Left hindlimb (tissue), 1 donor: ENCODE measurements around the gene CCNJ.
"Not testable (repeated sequence)": the region's sequence is repeated elsewhere in the genome, so short reads cannot be mapped to it uniquely, and the experiment has no call there.

ENCODE experiments used
- DNase-seq: peaks from one replicate; pipeline ENCODE4 v3.0.0-alpha.2; 2018

Gene CCNJ, protein sequence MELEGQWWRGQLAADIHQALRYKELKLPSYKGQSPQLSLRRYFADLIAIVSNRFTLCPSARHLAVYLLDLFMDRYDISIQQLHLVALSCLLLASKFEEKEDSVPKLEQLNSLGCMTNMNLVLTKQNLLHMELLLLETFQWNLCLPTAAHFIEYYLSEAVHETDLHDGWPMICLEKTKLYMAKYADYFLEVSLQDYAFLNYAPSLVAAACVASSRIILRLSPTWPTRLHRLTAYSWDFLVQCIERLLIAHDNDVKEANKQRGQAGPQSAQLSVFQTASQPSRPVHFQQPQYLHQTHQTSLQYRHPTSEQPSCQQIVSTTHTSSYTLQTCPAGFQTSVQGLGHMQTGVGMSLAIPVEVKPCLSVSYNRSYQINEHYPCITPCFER

DNA sequence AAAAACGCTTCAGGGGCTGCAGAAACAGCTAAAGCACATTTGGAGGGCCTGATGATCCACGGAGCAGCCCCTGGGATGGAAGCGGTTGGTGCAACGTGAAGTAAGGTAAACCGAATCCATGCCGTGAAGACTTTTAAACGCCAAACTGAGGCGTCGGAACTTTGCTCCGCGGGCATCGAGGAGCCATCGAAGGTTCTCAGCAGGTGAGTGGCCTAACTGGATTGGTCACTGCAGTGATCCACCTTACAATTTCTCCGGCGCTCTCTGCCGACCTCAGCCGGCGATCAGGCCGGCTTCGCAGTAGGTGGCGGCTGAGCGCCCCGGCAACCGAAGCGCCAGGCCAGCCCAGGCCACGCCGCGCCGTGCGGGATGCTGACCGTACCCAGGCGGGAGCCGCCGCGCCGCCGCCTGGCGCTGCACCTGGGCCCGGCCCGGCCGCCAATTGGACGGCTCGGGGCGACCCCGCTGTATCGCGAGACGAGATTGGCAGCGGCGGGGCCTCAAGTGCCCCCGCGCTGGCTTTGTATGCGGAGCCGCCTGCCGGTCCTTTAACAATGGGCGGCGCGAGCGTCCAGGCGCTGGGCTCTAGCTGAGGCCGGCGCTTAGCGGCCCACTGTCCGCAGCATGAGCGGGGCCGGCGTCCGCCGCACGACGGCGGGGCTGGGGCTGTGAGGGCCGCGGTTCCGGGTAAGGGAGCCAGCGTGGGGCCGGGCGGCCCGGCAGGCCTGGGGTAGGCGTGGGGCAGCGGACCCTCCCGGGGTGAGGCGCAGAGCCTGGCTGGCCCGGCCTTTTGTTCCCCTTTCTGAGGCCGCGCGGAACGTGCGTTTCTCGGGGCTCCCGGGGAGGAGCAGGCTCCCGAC is at the start of gene CCNJ:
TSS of gene CCNJ (plus strand) at position 551 of the 860 bp plus-strand sequence. CDS start 811 bp downstream, outside the sequence.
- peak; percentile 90 for DNase-seq

DNA sequence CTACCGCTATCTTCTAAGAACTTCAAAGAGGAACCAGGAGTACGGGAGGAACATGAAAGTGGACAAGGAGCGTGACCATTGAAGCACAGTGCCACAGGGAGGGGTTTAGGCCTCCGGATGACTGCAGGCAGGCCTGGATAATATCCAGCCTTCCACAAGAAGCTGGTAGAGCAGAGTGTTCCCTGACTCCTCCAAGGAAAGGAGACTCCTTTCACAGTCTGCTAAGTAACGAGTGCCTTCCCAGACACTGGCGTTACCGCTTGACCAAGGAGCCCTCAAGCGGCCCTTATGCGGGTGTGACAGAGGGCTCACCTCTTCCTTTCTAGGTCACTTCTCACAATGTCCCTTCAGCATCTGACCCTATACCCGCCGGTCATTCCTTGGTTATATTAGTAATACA is 49.0 kb upstream of the CCNJ start:
- DNase-seq, result not testable (repeated sequence)

DNA sequence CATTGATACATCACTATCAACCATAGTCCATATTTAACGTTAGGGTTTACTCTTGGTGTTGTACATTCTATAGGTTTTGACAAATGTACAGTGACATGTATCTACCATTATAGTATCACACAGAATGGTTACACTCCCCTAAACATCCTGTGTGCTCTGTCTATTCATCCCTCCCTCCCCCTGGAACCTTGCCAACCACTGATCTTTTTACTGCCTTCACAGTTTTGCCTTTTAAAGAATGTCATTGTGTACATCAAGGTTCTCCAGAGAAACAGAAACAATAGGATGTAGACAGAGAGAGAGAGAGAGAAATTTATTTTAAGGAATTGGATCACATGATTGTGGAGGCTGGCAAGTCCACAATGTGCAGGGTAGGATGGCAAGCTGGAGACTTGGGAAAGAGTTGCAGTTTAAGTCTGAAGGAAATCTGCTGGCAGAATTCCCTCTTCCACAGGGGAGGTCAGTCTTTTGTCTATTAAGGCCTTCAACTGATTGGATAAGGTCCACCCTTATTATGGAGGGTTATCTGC is 45.1 kb upstream of the CCNJ start:
- DNase-seq, result no peak

DNA sequence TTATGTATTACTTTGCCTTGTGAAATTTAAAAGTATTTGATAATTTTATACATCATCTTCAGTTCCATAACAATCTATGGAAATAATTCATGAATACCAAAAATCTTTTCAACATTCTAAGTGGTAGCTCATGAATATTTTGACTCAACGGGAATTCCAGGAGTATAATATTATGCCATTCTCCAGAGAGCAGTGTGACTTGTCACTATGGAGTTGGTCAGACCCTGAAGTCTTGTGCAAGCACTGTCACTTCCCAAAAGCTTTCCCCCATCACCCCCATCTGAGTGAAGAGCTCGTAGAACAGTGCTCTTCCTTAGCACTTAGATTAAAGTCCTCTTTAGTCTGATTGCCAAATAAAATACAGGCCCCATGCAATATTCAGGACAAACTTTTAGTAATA is 29.4 kb upstream of the CCNJ start:
- DNase-seq, result no peak

DNA sequence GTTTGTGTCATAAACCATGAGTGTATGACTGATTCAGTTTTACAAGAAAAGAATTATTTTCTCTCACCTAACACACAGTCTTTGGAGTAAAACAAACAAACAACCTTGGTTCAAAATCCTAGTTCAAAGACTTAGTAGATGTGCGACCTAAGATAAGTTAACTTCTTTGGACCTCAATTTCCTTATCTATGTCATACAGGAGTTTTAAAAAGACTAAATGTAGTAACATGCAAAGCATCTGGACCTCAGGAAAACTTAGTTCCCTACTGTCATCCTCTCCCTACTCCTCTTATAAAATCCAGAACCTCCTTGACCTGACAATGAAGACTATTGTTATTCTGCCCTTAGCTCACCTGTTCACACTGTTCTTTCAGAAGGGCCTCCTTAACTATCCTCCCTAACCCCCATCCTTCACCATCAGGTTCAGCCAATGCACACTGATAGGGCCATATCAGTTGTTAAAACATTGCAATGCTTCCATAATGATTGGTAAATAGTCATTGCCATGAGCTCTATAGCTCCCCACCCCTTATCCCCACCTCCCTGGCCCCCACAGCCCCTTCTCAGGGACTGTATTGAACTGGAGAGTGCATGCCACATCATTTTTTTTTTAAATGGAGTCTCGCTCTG is 28.8 kb upstream of the CCNJ start:
- no peak for DNase-seq

DNA sequence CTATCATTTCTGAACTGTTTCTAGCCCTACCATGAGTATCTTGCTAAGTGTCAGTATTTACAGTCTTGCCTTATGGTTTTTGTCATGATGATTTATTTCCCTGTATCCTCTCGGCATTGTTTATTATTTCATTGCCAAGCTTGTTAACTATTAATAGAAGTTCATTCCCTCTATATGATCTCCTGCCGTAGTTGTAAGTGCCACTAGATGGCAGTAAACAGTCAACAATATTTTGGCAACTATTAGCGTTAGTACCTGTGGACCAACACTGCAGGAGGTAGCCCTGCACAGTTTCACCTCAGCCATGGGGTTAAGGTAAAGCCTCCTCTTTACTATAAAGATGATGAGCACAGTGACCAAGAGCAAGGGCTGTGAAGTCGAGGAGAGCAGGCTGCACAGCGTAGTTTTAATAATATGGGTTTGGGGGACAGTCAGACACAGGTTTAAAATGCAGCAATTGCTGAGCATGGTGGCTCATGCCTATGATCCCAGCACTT is 26.1 kb upstream of the CCNJ start:
- DNase-seq, result no peak

DNA sequence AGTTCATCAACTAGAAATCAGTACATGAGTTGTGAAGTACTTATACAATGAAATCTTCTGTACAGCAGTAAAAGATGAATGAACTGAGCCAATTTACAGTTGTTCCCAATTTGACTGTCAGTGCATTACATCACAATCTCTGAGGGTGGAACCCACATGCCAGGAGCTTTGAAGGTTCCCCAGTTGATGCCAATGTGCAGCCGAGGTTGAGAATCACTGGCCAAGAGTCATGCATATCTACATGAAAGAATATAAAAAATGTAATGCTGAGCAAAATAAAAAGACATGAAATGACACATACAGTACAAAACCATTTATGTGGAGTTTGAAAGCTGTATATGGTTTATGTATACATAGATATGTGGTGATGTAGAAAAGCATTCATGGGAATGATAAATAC is 22.1 kb upstream of the CCNJ start:
- no peak for DNase-seq

DNA sequence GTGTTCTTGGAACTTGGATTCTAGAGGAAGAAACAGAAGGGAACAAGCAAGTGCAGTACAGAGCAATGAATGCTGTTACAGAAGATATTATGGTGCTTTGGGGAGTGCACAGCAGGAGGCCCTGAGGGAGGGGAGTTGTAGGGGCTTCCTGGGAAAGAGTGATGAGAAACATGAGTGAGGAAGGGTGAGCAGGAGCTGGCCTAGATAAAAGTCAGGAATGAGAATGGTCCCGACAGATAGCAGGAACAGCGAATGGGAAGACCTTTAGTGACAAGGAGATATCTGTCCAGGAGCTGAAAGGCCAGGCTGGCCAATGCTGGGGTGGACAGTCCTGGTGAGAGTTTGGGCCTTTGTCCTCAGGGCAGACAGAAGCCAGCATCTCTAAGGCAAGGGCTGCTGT is 20.6 kb upstream of the CCNJ start:
- DNase-seq, result no peak

DNA sequence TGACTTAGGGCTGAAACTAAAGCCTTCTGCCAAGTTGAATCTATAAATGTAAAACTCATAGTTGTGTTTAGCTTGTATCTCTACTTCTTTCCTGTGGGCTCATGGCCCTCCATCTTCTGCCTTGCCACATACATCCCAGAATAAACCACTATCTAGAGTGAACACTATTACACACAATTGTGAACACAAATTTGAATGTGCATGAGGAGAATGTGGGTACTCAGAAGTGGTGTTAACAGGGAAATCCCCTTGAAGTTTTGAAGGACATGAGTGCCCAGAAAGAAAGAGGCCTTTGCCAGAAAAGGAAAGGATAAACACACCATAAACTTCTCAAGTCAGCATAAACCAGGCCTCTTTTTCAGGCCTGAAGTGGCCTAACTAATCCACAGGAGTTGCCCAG is 20.2 kb upstream of the CCNJ start:
- DNase-seq, result no peak

DNA sequence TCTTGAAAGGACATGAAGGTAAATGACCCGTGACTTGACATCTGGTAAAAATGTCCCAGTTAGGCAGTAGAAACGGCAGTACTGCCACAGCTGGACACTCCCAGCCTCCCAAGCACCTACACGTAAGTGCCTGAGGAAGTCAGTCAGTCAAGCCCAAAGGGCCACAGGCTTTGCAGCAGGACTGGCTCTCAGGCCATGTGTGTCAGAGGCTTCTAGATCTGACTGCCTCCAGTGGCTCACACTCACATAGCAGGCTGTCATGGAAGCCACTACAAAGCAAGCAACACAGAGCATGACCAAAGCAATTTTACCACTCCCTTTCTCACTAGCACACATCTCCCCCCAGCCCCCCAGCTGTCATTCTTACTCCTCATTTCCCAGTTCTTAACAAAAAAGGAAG is 17.8 kb upstream of the CCNJ start:
- no peak for DNase-seq

DNA sequence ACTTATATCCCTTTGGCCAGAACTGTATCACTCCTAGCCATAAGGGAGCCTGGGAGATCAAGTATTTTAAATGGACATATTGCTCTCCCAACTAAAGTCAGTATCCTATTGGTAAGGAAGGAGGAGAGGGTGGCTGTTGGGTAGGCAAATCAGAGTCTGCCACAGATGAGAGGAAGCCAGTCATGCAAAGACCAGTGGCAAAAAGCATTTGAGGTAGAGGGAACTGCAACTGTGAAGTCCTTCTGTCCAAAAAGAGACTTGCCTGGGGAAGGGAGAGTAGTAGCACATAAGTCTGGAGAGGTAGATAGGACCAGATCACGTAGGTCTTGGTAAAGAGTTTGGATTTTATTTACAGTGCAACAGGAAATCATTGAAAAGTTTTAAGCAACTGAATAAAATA is 8.8 kb upstream of the CCNJ start:
- no peak for DNase-seq

DNA sequence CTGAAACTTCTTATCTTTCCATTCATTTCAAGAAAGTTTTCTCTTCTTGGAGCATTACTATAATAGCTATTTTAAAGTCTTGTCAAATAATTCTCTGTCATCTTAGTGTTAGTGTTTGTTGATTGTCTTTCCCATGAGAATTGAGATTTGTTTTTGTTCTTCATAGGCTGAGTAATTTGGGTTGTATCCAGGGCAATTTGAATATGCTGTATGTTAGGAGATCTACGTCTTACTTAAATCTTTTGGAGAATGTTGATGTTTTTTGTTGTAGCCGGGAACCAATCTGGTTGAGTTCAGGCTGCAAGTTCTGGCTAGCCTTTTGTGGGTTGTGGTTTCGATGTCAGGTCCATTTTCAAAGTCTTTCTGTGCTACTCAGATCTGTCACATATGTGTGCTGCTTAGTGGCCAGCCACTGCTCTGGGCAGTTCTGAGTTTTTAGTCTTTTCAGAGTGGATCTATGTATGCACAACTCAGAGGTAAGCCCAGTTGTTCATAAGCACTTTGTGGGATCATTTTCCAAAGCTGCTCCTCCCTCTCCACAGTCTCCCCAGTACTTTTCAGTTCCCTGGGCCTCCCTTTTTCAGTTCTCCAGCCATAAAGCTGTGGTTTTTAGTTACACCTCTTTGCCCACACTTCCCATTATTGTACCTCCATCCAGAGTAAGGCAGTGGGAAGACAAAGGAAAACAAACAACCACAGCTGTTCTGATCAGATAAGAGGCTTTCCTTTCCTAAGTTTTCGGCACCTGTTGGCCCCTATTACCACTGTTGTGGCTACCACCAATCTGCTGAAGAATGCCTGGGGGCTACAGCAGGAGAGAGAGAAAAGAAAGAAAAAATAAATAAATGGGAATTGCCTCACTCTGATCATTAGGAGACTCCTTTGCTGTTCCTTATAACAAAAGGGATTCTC is 4.7 kb upstream of the CCNJ start:
- DNase-seq, result no peak

DNA sequence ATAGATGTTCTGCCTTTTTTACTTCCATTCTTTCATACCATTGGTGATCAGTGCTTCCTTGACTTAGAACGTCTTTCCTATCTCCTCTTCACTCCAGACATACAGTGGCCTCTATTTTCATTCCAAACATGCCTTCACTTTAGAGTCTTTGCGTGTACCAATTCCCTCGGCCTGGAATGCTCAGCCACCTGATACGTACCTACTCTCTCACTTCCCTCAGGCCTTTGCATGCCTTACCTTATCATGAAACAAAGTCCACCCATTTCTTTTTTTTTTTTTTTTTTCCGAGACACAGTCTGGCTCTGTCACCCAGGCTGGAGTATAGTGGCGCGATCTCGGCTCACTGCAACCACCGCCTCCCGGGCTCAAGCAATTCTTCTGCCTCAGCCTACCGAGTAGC is 2.2 kb upstream of the CCNJ start:
- no peak for DNase-seq

DNA sequence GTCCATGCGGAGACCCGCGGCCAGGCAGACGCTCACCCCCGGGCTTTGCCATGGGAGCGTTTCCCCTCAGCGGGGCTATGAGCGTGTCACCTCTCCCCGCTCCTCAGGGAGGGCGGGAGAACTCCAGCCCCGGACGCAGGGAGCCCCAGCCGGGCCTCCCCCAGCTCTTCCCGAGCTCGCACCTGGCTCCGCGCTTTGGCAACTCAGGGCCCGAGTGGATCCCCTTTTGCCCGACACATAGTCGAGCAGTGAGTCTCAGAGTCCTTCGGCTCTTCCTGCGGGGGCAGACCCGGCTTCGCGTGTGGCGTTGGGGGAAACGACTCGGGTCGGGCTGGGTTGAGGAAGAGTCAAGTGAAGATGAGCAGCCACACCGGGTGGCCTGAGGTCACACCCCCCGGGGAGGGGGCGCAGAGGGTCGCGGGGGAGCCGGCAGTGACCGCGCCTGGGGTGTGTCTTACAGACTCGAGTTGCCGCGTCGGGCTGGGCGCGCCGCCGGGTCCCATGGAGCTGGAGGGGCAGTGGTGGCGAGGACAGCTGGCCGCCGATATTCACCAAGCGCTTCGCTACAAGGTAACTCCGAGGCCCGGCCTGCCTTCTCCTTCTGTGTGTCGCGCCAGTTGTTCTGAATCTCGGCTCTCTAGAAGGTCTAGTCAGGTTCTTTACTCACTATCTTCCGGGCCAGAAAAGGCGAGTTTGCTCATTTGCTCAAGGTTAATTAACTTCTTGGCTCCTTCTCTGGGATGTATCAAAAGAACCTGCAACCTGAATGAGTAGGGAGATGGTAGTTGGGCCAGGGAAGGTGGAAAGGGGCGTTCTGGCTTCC is 721 bp downstream of the CCNJ start:
- peak; percentile 72 for DNase-seq

DNA sequence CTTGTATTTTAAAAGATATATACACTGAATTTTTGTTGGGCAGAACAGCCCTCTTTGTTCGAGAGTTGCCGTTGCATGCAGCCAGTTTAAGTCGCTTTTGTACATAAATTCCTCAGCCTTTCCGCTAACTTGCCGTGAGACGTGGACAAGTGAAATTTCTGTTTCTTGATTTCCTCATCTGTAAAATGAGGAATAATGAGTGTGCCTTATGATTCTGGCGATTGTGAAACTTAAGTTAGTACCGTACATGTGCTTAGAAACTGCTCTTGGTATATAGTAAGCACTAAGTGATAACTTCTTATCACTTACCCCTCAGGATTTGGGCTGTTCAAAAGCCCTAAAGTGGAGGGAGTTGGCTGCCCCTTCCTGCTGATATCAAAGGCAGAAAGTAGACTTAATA is 1.4 kb downstream of the CCNJ start:
- DNase-seq, result no peak

DNA sequence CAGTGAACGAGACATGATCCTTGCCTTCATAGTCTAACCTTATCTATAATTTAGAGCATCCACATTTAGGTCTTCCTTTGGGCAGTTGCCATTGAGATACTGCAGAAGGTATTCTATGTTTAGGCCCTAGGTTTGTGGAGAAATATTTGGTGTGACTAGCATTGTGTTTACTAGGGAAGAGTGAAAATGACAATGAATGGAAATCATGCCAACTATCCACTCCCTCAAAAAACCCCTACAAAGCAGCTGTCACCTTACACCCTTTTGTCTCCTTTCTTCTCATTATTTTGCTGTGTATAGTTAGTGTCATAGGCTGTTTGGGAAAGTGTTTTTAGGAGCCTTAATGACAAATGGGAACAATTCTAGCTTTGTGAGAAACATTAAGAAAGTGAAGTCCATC is 3.2 kb downstream of the CCNJ start:
- no peak for DNase-seq

DNA sequence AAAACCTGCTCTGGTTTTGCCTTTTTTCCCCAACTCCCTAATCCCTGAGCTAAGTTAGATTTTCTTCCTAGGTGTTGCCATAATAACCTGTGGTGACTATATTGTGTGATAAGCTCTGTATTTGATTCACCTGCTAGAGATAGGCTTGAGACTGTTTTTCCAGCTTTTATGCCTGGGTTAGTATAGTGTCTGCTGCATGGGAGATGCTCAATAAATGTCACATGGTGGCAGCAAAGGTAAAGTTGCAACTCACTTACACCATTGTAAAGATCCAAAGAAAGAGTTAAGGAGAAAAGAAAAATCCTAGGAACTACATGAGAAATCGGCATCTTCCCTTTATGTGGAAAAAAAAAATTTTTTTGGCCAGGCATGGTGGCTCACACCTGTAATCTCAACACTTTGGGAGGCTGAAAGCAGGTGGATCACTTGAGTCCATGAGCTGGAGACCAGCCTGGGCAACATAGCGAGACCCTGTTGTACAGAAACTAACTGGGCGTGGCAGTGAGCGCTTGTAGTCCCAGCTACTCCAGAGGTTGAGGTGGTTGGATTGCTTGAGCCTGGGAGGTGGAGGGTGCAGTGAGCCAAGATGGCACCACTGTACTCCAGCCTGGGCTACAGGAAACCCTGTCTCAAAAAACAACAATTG is 3.7 kb downstream of the CCNJ start:
- DNase-seq, result no peak

DNA sequence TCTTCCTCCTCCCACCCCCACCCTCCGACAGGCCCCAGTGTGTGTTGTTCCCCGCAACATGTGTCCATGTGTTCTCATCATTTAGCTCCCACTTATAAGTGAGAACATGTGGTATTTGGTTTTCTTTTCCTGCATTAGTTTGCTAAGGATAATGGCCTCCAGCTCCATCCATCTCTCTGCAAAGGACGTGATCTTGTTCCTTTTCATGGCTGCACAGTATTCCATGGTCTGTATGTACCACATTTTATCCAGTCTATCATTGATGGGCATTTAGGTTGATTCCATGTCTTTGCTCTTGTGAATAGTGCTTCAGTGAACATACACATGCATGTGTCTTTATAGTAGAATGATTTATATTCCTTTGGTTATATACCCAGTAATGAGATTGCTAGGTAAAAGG is 4.5 kb downstream of the CCNJ start:
- DNase-seq, result not testable (repeated sequence)

DNA sequence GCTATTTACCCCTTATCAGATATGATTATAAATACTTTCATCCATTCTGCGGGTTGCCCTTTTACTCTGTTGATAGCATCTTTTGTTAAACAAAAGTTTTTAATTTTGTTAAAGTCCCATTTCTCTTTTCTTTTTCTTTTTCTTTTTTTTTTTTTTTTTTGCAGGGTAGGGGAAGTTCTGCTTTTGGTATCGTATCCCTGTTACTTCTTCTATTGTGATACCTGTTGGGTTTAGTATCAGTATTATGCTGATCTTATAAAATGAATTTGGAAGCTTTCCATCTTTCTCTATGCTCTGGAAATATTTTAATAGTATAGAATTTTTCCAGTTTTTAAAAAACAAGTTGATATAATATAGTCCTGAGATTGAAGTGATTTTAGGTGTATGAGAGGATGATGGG is 6.0 kb downstream of the CCNJ start:
- DNase-seq, result no peak

DNA sequence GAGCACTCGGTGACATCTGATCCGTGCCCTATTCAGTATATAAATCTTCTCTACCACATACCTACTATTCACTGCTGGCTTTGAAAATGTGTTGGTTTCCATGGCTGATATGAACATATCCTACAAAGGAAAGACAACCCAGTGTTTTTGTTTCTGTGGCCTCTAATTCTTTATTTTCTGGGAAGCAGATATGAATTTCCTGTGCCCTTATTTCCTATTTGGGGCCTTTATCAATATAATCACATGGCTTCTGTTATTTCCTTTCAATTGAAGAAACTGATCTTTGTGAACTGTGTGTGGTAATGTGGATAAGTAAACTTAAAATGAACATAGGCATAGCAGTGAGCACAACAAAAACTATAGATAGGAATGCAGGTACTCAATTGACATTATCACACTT is 10.6 kb downstream of the CCNJ start:
- DNase-seq, result no peak

DNA sequence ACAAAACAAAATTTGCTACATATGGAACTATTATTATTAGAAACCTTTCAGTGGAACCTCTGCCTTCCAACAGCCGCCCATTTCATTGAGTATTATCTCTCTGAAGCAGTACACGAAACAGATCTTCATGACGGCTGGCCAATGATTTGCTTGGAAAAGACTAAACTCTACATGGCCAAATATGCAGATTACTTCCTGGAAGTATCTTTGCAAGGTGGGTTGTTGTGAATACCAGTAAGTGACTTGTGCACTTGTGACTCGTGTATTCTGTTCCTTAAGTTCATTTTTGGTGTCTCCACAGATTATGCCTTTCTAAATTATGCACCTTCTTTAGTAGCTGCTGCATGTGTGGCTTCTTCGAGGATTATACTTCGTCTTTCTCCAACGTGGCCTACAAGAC is 13.4 kb downstream of the CCNJ start:
- no peak for DNase-seq
